Suprapubic skin (tissue), 3 donors: ENCODE measurements around the gene KCNG1.

Experiments used
- POLR2A ChIP-seq, 2 donors: fragments of 450-650 bp; IDR thresholded peaks; one replicate each; pipeline ENCODE4 v1.6.1; 2017; ENCODE audit warnings: antibody characterized with exemption in 2 of 2, mild to moderate bottlenecking in 2 of 2, moderate library complexity in 2 of 2
- TF ChIP-seq, protein P1 (sequence below), 2 donors: fragments of 200-600 bp in 1 of 2; fragments of 450-650 bp in 1 of 2; sonication (generic) in 1 of 2; IDR thresholded peaks; one replicate each; pipeline ENCODE4 v1.5.1; 2016 to 2019; ENCODE audit warnings: antibody characterized with exemption in 2 of 2, mild to moderate bottlenecking in 1 of 2, moderate library complexity in 1 of 2

DNA sequence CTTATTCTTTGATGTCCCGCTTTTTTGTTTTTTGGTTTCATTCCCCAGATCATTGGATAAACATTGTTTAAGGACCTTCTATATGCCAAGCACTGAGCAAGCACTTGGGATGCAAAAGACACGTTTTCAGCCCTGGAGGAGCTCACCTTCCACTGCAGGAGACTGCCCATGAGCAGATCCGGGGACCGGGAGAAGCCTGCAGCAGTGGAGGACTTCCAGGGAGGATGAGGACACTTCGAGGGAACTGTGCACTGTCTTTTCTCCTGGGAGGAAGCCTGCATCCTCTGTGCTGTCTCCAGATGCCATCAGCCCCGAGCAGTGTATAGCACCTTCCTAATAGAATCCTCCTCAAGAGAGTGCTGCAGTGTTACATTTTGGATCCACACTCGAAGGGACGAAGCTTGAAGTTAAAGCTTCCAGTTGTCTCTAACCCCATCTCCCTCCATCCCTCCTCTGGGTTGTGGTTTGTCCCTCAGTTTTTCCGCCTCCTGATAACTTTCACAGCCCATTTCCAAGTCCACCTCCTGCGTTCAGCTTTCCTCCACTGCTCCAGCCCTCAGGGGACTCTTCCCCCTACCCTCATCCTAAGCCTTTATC, 5.8 kb upstream of the KCNG1 start:
- TF ChIP-seq, protein P1, sequence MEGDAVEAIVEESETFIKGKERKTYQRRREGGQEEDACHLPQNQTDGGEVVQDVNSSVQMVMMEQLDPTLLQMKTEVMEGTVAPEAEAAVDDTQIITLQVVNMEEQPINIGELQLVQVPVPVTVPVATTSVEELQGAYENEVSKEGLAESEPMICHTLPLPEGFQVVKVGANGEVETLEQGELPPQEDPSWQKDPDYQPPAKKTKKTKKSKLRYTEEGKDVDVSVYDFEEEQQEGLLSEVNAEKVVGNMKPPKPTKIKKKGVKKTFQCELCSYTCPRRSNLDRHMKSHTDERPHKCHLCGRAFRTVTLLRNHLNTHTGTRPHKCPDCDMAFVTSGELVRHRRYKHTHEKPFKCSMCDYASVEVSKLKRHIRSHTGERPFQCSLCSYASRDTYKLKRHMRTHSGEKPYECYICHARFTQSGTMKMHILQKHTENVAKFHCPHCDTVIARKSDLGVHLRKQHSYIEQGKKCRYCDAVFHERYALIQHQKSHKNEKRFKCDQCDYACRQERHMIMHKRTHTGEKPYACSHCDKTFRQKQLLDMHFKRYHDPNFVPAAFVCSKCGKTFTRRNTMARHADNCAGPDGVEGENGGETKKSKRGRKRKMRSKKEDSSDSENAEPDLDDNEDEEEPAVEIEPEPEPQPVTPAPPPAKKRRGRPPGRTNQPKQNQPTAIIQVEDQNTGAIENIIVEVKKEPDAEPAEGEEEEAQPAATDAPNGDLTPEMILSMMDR (IDR thresholded peaks at IDR 0.05) = no peak
- TF ChIP-seq POLR2A (IDR thresholded peaks at IDR 0.05) = no peak
